Fibroblast of skin of left biceps (primary cell): Measurements from ENCODE around the gene AP3B1.
"Not testable (repeated sequence)": the region's sequence is repeated elsewhere in the genome, so short reads cannot be mapped to it uniquely, and the experiment has no call there.

ENCODE experiments used
- DNase-seq, 2 experiments: peaks; one replicate each; pipeline ENCODE4 v3.0.0-alpha.2; 2013; ENCODE audit warnings: low read depth in 2 of 2

AP3B1 gene

GRCh38 chr5:78065663-78066062, 228.8 kb downstream of the AP3B1 start:
- DNase-seq: no peak

- no peak for DNase-seq
Observed at GRCh38 chr5:78064941-78065472, 229.5 kb downstream of the AP3B1 start.

DNA sequence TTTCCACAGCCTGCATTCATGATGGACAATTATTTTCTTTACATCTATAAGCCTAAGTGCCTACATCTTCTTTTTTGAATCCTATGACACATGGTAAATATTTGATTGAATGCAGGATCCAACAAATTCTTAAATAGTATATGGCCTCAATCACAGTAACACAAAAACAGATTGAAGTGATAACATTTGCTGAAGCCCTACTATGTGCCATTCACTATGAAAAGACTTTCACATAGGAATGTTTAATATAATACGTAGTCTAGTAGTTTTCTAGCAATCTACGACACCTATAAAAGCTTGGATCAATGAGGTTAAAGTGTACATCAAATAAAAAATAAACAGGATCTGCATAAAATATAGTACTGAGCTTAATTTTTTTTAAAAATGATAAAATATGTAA, 231.0 kb downstream of the AP3B1 start:
- no peak for DNase-seq

DNA sequence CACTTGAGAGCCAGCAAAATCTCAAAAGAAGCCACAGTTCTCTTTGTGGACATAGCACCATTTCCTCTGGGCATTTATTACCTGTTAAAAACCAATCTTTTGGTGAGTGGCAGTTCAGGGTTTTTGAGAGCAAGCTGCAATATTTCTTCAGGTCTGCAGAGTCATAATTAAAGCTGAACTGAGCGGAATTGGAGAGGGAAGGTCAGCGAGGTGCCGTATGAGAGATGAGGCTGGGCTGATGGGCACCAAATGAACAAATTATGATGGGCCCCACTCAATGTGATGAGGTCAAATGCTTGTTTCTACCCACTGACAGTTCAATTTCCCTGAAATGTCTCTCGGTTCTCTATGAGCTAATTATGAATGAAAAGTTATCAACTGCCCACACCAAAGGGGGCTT, 231.9 kb downstream of the AP3B1 start:
- DNase-seq: no peak

DNA sequence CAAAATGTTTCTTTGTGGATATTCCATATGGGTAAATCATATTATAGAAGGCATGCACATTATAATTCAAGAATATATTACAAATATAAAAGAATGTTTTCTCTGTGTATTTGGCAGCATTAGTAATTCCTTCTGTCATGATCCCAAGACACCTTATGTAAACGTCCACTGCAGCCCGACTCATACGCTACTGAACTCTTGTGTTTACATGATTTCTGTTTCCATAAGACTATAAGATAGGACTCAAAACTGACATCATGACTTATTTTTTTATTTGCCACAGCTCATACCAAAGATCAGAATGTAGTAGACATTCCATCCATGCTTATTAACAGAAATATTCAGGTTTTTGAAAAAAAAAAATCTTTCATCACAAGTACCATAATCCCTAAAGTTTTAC, 234.1 kb downstream of the AP3B1 start:
- DNase-seq: peak in 1 of 2 experiments; percentile 9

DNA sequence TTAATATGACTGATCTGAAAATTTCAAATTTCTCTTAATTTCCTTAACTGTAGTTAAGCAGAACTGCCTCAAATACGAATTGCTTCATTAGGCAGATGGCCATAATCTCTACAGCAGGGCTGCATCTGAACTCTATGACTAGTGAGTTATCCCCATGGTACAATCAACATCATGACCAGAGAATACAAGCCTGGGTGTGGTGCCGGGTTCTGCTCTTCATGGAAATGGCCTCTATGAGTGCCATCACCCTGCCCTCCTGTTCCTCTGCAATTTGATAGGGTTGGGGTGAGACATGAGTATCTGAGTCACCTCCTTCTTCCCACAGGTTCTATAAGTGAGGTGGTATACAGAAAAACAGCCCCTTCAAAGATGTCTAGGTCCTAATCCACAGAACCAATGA, 235.9 kb downstream of the AP3B1 start:
- no peak for DNase-seq

DNA sequence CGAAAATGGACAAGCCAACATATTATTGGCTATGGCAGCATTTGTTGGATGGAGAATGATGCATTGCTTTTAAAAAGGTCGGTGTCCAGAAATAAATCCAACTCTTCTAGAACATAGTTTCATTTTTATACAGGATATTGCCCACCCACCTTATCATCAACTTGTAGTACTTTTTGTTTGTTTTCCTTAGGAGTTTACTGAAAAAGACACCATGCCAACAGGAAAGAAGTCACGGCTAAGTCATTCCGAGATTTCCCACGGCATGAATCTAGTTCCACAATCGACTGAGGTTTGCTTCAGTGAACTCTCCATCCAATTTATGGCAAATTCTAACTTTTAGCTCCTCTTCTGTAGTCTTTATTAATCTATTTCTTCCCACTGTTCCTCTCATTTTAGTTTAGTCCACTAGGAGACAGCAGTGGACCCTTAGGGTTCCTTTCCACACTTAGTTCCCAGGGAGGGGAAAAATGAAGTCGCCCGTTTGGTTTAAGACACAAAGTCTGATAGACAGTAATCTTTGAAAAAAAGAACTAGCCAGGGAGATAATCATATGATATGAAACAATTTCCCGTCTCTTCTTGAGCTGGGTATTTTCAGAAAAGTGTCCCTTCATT, 237.5 kb downstream of the AP3B1 start:
- no peak for DNase-seq

DNA sequence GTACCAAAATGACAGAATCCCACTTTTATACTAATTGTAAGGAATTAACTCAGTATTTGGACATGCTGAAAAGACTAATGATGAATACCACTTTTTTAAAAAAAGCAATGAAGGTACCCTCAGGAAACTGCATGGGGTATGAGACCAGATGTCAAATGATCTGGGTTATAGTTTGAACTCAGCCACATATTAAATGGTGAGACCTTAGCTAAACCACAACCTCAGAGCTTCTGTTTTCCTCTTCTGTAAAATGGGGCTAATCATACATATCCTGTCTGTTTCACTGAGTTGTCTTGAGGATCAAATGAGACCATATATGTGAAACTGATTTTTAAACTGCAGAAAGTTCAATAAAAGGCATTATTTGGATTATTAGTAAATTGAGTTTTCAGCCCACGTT, 238.4 kb downstream of the AP3B1 start:
- DNase-seq: no peak

DNA sequence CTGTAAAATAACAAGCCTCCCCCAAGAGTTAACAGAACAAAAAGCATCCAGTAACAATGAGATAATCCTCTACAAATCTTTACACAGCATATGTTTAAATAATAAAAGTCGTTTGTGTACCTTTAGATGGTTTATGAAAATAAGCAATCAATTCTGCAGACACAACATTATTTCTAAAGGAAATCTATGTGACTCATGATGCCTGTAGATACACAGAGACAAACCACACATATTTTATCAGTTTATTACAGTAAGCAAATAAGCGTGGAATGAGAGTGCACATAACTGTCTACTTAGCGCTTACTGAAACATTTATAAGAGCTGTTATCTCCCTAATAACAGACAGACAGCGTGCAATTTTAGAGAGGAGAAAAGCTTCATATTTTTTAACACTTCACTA, 243.6 kb downstream of the AP3B1 start:
- peak; percentile 1 to 8 for DNase-seq

GRCh38 chr5:78046823-78047222, 247.7 kb downstream of the AP3B1 start:
- not testable (repeated sequence) for DNase-seq

DNA sequence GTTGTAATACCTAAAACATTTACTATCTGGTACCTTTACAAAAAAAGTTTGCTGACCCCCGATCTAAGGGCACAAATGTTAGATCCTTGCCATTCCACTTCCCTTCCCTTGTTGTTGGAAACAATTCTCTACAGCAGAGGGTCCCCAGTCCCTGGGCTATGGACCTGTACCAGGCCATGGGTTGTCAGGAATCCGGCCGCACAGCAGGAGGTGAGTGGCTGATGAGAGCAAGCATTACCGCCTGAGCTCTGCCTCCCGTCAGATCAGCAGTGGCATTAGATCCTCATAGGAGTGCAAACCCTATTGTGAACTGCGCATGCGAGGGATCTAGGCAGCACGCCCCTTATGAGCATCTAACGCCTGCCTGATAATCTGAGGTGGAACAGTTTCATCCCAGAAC, 248.5 kb downstream of the AP3B1 start:
- DNase-seq: no peak

DNA sequence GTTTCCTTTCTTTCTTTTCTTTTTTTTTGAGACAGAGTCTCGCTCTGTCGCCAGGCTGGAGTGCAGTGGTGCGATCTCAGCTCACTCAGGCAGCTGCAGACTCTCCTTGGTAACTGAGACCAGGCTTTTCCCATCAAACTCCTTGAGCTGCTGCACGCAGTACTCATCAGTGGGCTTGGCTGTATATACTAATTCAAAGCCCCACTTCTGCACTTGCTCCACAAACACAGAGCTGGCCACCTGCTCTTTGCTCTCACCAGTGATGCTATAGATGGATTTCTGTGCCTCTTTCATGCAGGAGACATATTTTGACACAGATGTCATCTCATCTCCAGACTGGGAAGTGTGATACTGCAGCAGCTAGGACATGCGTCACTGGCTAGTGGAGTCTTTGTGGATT, 252.7 kb downstream of the AP3B1 start:
- DNase-seq: no peak

GRCh38 chr5:78025540-78025939, 269.0 kb downstream of the AP3B1 start:
- DNase-seq: no peak

DNA sequence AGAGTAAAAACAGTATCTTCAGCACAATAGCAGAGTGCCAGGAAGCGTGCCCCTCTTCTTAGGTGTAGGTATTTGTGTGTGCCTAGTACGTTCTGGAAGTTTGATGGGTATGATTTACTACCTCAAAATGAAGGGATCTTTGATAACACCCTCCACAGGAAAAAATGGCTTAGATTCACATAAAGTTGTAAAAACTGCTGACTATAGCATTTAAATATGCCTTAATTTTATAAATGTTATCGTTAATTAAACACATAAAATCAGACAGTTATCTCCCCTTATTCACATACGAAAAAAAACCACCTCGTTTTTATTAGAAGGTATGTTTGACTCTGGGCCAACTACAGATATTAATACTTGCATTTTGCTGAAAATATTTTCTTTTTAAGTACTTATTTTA, 274.8 kb downstream of the AP3B1 start:
- no peak for DNase-seq

GRCh38 chr5:78016863-78017529, 277.5 kb downstream of the AP3B1 start:
- no peak for DNase-seq

GRCh38 chr5:78009937-78010527, 284.5 kb downstream of the AP3B1 start:
- DNase-seq: peak; percentile 72 to 73

DNA sequence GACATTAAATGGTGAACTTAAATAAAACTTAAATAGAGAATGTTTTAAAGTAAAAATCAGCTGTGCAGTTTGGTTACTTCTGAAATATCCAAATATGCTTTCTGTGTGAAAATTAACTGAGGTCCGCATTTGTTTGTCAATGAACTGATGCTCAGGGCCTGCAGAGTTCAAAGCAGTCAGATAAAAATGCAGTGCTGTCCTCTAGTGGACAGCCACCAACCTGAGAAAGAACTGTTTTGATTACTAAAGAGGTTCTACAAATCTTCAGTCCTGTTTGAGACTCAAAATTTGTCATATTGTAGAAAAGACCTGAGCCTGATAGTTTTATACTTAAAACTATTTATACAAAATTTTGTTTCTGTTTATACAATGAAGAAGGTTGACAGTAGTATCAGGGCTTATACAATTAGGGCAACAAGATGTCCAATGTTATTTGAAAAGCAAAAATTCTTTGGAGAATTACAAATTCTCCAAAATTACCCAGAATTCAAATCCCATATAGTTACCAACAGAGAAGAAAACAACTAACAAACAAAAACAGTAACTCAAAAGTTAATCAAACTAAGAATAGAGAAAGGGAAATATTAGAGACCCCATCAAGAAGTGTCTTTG, 286.0 kb downstream of the AP3B1 start:
- DNase-seq: peak in 1 of 2 experiments; percentile 6

- DNase-seq: no peak
Observed at GRCh38 chr5:78007233-78007632, 287.3 kb downstream of the AP3B1 start.

DNA sequence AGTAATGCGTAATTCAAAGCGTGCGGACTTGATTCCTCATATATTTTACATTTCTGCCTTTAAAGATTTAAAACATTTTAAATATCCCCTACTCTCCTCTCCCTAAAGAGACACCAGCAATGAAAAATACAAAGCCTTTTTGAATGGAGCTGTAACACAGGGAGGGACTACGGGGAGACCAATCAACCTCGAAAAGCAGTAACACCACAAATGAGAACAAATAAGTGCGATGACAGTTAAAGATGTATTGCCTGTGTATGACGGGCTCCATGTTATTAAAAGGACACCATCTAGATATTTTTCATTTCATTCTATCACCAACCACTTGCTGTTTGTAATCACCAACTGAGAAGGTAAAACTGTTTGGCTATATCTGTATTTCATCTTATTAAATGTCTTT, 288.0 kb downstream of the AP3B1 start:
- no peak for DNase-seq

DNA sequence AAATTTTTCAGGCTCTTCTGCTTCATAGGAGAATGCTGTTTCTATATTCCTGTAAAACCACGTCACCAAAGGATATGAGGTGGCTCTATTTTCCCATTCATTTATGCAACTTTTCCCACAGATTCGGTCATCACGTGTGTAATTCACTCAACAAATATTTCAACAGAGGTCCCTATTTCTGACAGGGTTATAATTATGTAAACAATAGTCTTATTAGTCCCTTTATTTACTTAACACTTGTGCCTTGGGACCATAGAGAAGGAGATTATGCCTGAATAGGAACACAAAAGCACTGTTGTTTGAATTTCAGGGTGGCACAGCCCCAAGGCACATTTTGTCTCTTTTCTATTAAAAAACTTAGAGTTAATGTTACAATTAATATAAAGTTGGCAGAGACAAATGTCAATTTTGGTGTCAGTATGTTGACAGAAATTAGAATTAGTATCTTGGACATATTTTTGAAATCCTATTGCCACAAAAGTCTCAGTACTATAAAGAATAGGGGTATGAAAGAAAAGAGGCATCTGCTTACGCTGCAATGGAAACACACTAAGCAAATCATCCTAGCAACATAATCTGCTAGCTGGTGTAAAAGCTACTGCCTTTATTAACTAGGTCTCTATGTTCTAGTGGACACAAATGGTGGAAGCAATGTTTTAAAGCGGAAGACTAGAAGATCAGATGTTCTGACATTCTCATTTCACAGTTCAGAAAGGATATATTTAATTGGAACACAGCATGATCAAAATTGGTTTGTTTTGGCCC, 289.3 kb downstream of the AP3B1 start:
- no peak for DNase-seq

- DNase-seq: no peak
Observed at GRCh38 chr5:78004559-78004958, 289.9 kb downstream of the AP3B1 start.

GRCh38 chr5:78003919-78004318, 290.6 kb downstream of the AP3B1 start:
- DNase-seq: no peak
